K562 (cell line): ENCODE data around the gene MYO5C. TPM values are rescaled to one million over a fixed set of nuclear protein-coding genes. Genes with fewer than 3 reads are reported as not detected.

Experiments
- ATAC-seq: fragments of 200-7000 bp; cut with Tn5 transposase; 3 replicates; pipeline ENCODE4 v1.9.1; 2020; ENCODE audit warnings: moderate library complexity
- BruUV-seq: library from RNA; stranded (reverse); fragments of 400-500 nt; replicated peaks from 2 replicates; lab custom pipeline; 2021; lab: Mats Ljungman, UMichigan
- CTCF ChIA-PET: fragments of 300-600 bp; formaldehyde crosslinking; extraction: SDS; loops from one replicate; lab custom pipeline; 2021; ENCODE audit warnings: low intra/inter-chr PET ratio; lab: Yijun Ruan, JAX
- POLR2A ChIA-PET: fragments of 300-600, 350-650 bp; sonication (Branson Sonifier 250); formaldehyde crosslinking; extraction: SDS; loops from one replicate; lab custom pipeline; 2021; ENCODE audit warnings: antibody characterized with exemption, inconsistent platforms; lab: Yijun Ruan, JAX
- DNase-seq, 4 experiments: peaks; one replicate each; pipeline versions ENCODE4 v3.0.0 to v3.0.0-alpha.2; 2011 to 2018; ENCODE audit warnings: low spot score in 3 of 4, mixed read lengths in 3 of 4; ENCODE audit errors: extremely low read depth in 1 of 4
- FAIRE-seq: peaks from 2 replicates; lab custom pipeline; 2011; peaks lifted over from hg19 to GRCh38; lab: Jason Lieb, UNC
- H2AFZ ChIP-seq: 2 replicates; pipeline ENCODE4 v1.6.0; 2011; ENCODE audit warnings: low read depth, low read length, control low read depth, inconsistent platforms
- H3K27ac ChIP-seq: fragments of 200-600 bp; 3 replicates; pipeline ENCODE4 v1.8.0; 2011; ENCODE audit warnings: low read depth, mild to moderate bottlenecking, control low read depth, inconsistent platforms, low read length, moderate library complexity, mixed read lengths; ENCODE audit errors: extremely low read depth
- H3K27me3 ChIP-seq, 2 experiments: fragments of 300-600 bp in 1 of 2; 2 replicates in 1 of 2; 3 replicates in 1 of 2; pipeline versions ENCODE4 v1.6.0 to v1.8.0; 2011; ENCODE audit warnings: inconsistent platforms in 2 of 2, low read length in 2 of 2, mild to moderate bottlenecking in 1 of 2, mixed read lengths in 1 of 2, moderate library complexity in 1 of 2; ENCODE audit not compliant: control insufficient read depth in 2 of 2, insufficient read depth in 2 of 2
- H3K36me3 ChIP-seq: fragments of 300-600 bp; 3 replicates; pipeline ENCODE4 v1.8.0; 2011; ENCODE audit warnings: mild to moderate bottlenecking, low read length, inconsistent platforms; ENCODE audit not compliant: control insufficient read depth, insufficient read depth
- H3K4me1 ChIP-seq, 2 experiments: fragments of 200-600 bp in 1 of 2; replicated peaks in 1 of 2; 2 replicates in 1 of 2; 3 replicates in 1 of 2; pipeline versions ENCODE4 v1.5.1 to v1.8.0; 2011; ENCODE audit warnings: inconsistent platforms in 2 of 2, low read length in 2 of 2, mild to moderate bottlenecking in 1 of 2, mixed read lengths in 1 of 2, moderate library complexity in 1 of 2; ENCODE audit not compliant: control insufficient read depth in 2 of 2, insufficient read depth in 2 of 2
- H3K4me2 ChIP-seq: 2 replicates; pipeline ENCODE4 v1.6.1; 2011; ENCODE audit warnings: low read length, control low read depth, inconsistent platforms, mixed read lengths; ENCODE audit not compliant: insufficient read depth
- H3K4me3 ChIP-seq: fragments of 200-600 bp; sonication (generic), shearing (Covaris generic); 2 replicates; pipeline ENCODE4 v1.5.1; 2016; ENCODE audit warnings: control low read depth, inconsistent platforms
- H3K79me2 ChIP-seq: fragments of 200-600 bp; 3 replicates; pipeline ENCODE4 v1.8.0; 2011; ENCODE audit warnings: low read length, inconsistent platforms; ENCODE audit not compliant: control insufficient read depth, insufficient read depth
- H3K9ac ChIP-seq, 2 experiments: 2 replicates each; pipeline versions ENCODE4 v1.6.0 to v1.6.1; 2011; ENCODE audit warnings: low read depth in 2 of 2, low read length in 2 of 2, control low read depth in 1 of 2, inconsistent platforms in 1 of 2, mild to moderate bottlenecking in 1 of 2, mixed read lengths in 1 of 2; ENCODE audit not compliant: insufficient read depth in 1 of 2
- H3K9me1 ChIP-seq: one replicate; pipeline ENCODE4 v1.6.0; 2011; ENCODE audit warnings: inconsistent platforms, mild to moderate bottlenecking, low read length, moderate library complexity; ENCODE audit not compliant: control insufficient read depth, insufficient read depth
- H3K9me3 ChIP-seq: replicated peaks from 2 replicates; pipeline ENCODE4 v1.5.1; 2011; ENCODE audit warnings: low read depth, low read length, inconsistent platforms; ENCODE audit not compliant: control insufficient read depth, insufficient read depth
- H4K20me1 ChIP-seq: replicated peaks from 2 replicates; pipeline ENCODE4 v1.6.1; 2011; ENCODE audit warnings: low read length, inconsistent platforms, mixed read lengths; ENCODE audit not compliant: control insufficient read depth, insufficient read depth
- AFF1 ChIP-seq, 2 experiments: fragments of 450-650 bp; IDR thresholded peaks; 2 replicates each; pipeline ENCODE4 v1.6.1; 2018; ENCODE audit warnings: mild to moderate bottlenecking in 2 of 2, low read depth in 1 of 2; ENCODE audit not compliant: partially characterized antibody in 2 of 2
- NCOR1 ChIP-seq: fragments of 450-650 bp; IDR thresholded peaks from 2 replicates; pipeline ENCODE4 v1.6.1; 2016; ENCODE audit warnings: mild to moderate bottlenecking, moderate library complexity
- RBM39 ChIP-seq: fragments of 200-400 bp; formaldehyde crosslinking; optimal IDR thresholded peaks from 2 replicates; pipeline ENCODE3; 2018; ENCODE audit warnings: low read depth, low read length
- SFPQ ChIP-seq: fragments of 200-400 bp; formaldehyde crosslinking; IDR thresholded peaks from 2 replicates; pipeline ENCODE4 v1.6.1; 2017; ENCODE audit warnings: mild to moderate bottlenecking, low read depth, low read length, moderate library complexity
- SMAD1 ChIP-seq: fragments of 150-350 bp; IDR thresholded peaks from 2 replicates; pipeline ENCODE4 v1.6.1; 2014; ENCODE audit warnings: low read length, low read depth; ENCODE audit not compliant: partially characterized antibody
- SREBF1 ChIP-seq: fragments of 150-350 bp; IDR thresholded peaks from 2 replicates; pipeline ENCODE4 v1.6.1; 2014; ENCODE audit warnings: antibody characterized with exemption, low read depth, low read length, borderline replicate concordance
- TAF1 ChIP-seq: IDR thresholded peaks from 2 replicates; pipeline ENCODE4 v1.6.1; 2011; ENCODE audit warnings: mild to moderate bottlenecking, low read length, moderate library complexity; ENCODE audit not compliant: insufficient read depth, control insufficient read depth, severe bottlenecking; ENCODE audit errors: extremely low read depth
- ZKSCAN3 ChIP-seq: fragments of 250-450 bp; sonication (Bioruptor Pico); IDR thresholded peaks from 2 replicates; pipeline ENCODE4 v1.4.0; 2020
- ZNF212 ChIP-seq: fragments of 450-650 bp; formaldehyde crosslinking; IDR thresholded peaks from 2 replicates; pipeline ENCODE4 v1.4.0; 2020; ENCODE audit warnings: mild to moderate bottlenecking
- ZNF232 ChIP-seq: sonication (generic); formaldehyde crosslinking; IDR thresholded peaks from 2 replicates; pipeline ENCODE4 v1.8.0; 2022; ENCODE audit warnings: mild to moderate bottlenecking, missing genetic modification reagents
- ZNF609 ChIP-seq: sonication (generic); formaldehyde crosslinking; IDR thresholded peaks from 2 replicates; pipeline ENCODE4 v1.8.1; 2023; ENCODE audit warnings: missing genetic modification reagents, mild to moderate bottlenecking, borderline replicate concordance
- WGBS: fragments of 100-300 bp; shearing (Covaris generic); methylation state at CpG from one replicate; pipeline ENCODE4 v1.1.6; 2016; ENCODE audit warnings: low coverage, mixed read lengths; ENCODE audit not compliant: insufficient coverage; ENCODE audit errors: missing lambda C conversion rate; 5-methylcytosine and 5-hydroxymethylcytosine counted together
- in situ Hi-C: fragments of 300-500 bp; cut with MboI; formaldehyde crosslinking; loops from 4 replicates; pipeline ENCODE4 v1.15.0; 2018; ENCODE audit warnings: inconsistent platforms, mixed read lengths
- intact Hi-C: fragments of 100-400 bp; cut with micrococcal nuclease; formaldehyde crosslinking; loops from 2 replicates; pipeline ENCODE4 v1.14.2; 2022
- polyA plus RNA-seq, 8 experiments: library from polyadenylated mRNA; depleted of rRNA in 4 of 8; stranded (reverse) in 5 of 8; unstranded in 3 of 8; fragments of >200 nt; fragmentation: Nextera tagmentation in 2 of 8; fragmentation: Illumina TruSeq in 1 of 8; extraction: Ambion mirVana in 2 of 8; extraction: Trizol in 1 of 8; gene quantifications; 2 replicates each; pipeline versions ENCODE4 v1.2.1 to v1.2.3, GENCODE V29; 2011 to 2014; ENCODE audit warnings: inconsistent platforms in 1 of 8, missing spikeins in 1 of 8
- total RNA-seq, 7 experiments: library from RNA; depleted of rRNA in 6 of 7; stranded (reverse); fragments of >200 nt in 6 of 7; fragmentation: Illumina TruSeq in 2 of 7; extraction: Trizol in 2 of 7; gene quantifications; 2 replicates each; pipeline versions ENCODE4 v1.2.1 to v1.2.3, GENCODE V29; 2011 to 2021; ENCODE audit warnings: low replicate concordance in 1 of 7

The MYO5C gene
- total and polyA plus RNA-seq, 9 of the 15 experiments (the other 6 are each of a cell fraction or from before 2014, with no cell fraction given): 0.01 to 0.24 TPM; not detected in 7

GRCh38 chr15:52224211-52224610 is 71.4 kb downstream of the MYO5C start:
- DNase-seq: no peak
- H3K27me3 ChIP-seq: peaks cover 20 to 23% of the 10 kb centered on the region in 2 experiments
- no peaks in the 10 kb centered on the region for H3K36me3 ChIP-seq
- in situ Hi-C loops: no loop called here
- POLR2A ChIA-PET: no interaction called here
- H3K4me3 ChIP-seq: no peak overlapping the region
- no peak overlapping the region for H3K4me2 ChIP-seq
- CTCF ChIA-PET: no interaction called here
- intact Hi-C loops: no loop called here
- no peak for FAIRE-seq
- no peaks in the 10 kb centered on the region for H3K79me2 ChIP-seq
- H3K9me3 ChIP-seq: no peaks in the 10 kb centered on the region
- H3K9ac ChIP-seq: no peak overlapping the region
- H3K4me1 ChIP-seq: no peaks in the 10 kb centered on the region; a peak in 2 of 5 replicates
- WGBS: 0% methylated on average over 4 of the region's 4 CpGs
- H3K27ac ChIP-seq: no peak overlapping the region
- BruUV-seq: no TSS peak
- no peak for ATAC-seq
- H3K9me1 ChIP-seq: no peaks in the 10 kb centered on the region
- H4K20me1 ChIP-seq: no peaks in the 10 kb centered on the region
- no peak overlapping the region for H2AFZ ChIP-seq
- TF ChIP-seq ZNF212 (CRISPR knock-in tag): no peak
- TF ChIP-seq ZNF609 (CRISPR knock-in tag): no peak
- no peak for TF ChIP-seq AFF1 (IDR thresholded peaks at IDR 0.05; ENCODE audit: low read depth in 1 of 2, partially characterized antibody in 2 of 2)
- no peak for TF ChIP-seq RBM39
- no peak for TF ChIP-seq SREBF1
- no peak for TF ChIP-seq NCOR1
- TF ChIP-seq ZKSCAN3: no peak
- TF ChIP-seq ZNF232 (CRISPR knock-in tag): no peak
- TF ChIP-seq SFPQ: no peak
- no peak for TF ChIP-seq TAF1
- TF ChIP-seq SMAD1: no peak
